T-helper 2 cell treated with Interferon-gamma antibody and Interleukin-4, amounts not matched to agents 100 ng/mL and 5 ng/mL, for 36 hours (primary cell): ENCODE results near the gene CNKSR2. TPM values are rescaled to one million over a fixed set of nuclear protein-coding genes. Genes with fewer than 3 reads are reported as not detected.

ENCODE experiments used
- intact Hi-C: fragments of 100-400 bp; cut with micrococcal nuclease; formaldehyde crosslinking; loops from one replicate; pipeline ENCODE4 v1.15.1; 2023
- total RNA-seq: library from RNA; stranded (reverse); gene quantifications from 2 replicates; pipeline ENCODE4 v1.2.3, GENCODE V29; 2022

Gene CNKSR2
- total RNA-seq, 1 donor from 2014 or later = 10.7 TPM

DNA sequence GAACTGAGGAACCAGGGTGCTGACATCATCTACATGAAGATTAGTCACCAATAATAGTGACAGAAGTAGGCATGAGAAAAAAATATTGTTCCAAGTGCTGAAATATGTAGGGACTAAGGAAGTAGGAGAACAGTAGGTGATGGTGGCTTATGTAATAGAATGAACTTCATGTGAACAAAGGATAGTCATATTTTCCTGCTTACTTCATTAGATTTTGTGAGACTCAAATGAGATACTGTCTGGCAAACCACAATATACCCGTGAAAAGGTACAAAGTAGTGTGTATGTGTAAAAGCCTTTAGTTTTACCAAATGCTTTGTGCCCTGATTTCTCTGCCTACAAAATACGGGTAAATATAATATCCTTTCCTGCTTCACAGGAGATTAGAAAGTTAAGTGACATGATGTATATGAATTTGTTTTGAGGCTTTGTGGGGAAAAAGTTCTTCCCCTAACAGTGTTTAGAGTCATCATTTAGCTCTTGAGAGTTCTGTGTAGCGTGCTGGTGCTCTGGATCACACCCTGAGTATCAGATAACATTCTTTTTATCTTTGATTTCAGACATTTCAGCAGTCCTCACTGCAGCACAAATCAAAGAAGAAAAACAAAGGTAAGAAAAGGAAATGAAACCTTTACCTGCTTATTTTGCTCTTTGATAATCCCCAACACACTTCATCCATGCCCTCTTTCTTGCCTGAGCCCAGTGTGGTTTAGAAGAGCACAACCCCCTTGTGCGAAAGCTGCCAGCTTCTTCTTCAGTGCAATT lies 216.0 kb downstream of the CNKSR2 start:
- intact Hi-C loops = no loop called here

DNA sequence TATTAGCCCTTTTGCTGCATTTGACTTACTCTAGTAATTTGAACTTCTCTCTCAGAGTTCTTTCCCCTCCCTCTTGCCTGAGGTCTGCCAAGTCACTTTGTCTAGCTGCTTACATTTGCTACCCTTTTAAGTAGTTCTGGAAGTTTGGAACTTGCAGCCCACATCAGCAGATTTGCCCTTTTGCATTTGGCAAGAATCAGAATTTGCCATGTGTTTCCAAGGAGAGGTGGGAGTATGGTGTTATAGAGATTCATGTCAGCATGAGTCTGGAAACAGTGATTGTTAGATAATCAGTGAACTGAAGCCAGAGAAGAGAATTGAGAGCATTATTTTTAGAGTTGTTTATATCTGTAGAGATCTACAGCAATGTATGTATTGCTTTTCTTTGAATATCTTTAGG lies 231.8 kb downstream of the CNKSR2 start:
- intact Hi-C loops = no loop called here

GRCh38 chrX:21610168-21610567 lies 235.9 kb downstream of the CNKSR2 start:
- intact Hi-C loops = no loop called here

GRCh38 chrX:21612154-21612553 lies 237.9 kb downstream of the CNKSR2 start:
- intact Hi-C loops = no loop called here

GRCh38 chrX:21616386-21616785 lies 242.2 kb downstream of the CNKSR2 start:
- intact Hi-C loops = no loop called here

DNA sequence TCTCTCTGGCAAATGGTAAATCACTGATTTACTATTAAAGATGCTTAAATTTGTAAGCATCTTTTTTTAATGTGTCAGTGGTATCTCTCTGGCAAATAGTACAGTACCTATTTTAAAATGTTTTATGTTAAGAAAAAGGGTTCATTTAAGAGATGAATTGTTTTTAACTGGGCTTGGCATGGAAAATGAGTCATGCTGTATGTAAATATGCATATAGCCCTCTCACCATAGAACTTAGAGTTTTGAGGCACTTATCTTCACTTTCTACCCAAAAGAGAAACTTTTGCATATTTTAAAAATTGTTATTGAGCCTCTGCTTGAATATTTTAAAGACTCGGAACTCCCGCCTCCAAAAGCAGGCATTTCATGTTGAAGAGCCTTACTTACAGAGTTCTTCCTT lies 246.0 kb downstream of the CNKSR2 start:
- intact Hi-C loops = no loop called here

- intact Hi-C loops = no loop called here
Observed at GRCh38 chrX:21623778-21624501, 249.7 kb downstream of the CNKSR2 start.

GRCh38 chrX:21632027-21632426 lies 257.8 kb downstream of the CNKSR2 start:
- intact Hi-C loops = no loop called here

GRCh38 chrX:21638311-21638710 lies 264.1 kb downstream of the CNKSR2 start:
- intact Hi-C loops = no loop called here

DNA sequence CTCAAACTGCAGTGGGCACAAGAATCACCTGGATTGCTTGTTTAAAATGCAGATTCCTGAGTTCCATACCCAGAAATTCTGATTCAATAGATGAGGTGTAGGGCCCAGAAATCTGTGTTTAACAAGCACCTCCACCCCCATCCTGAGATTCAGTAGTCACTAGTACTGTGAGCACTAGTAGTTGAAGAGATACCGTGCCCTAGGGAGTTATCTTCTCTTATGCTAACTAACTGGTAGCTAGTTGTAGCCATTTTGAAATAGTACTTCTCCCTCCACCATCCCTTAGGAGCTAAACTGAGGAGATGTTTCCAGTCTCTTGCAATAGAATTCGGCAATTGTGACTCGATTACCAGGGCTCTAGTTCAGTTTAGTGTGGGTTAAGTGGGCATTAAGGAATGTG lies 265.6 kb downstream of the CNKSR2 start:
- intact Hi-C loops = no loop called here

- intact Hi-C loops = no loop called here
Observed at GRCh38 chrX:21645431-21645830, 271.2 kb downstream of the CNKSR2 start.

DNA sequence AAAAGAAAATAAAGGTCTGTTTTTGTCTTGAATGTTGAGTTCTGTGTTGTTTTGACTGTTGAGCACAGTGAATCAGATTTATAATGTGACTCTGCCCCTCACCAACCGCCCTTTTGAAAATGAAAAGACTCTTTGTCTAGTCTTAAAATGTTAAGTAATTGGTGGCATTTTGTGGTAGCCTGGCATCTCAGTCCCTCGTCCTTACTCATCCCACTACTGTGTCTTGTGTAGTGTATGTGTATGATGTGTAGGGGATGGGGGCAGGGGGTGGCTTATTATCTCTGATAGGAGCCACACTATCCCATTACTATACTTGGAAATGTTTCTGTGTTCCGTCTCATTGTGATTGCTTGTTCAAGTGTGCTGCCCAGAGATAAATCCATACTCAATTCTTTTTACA lies 271.7 kb downstream of the CNKSR2 start:
- intact Hi-C loops = no loop called here

- intact Hi-C loops = no loop called here
Observed at GRCh38 chrX:21655901-21656586, 281.8 kb downstream of the CNKSR2 start.

- intact Hi-C loops = no loop called here
Observed at GRCh38 chrX:21656587-21657317, 282.5 kb downstream of the CNKSR2 start.

DNA sequence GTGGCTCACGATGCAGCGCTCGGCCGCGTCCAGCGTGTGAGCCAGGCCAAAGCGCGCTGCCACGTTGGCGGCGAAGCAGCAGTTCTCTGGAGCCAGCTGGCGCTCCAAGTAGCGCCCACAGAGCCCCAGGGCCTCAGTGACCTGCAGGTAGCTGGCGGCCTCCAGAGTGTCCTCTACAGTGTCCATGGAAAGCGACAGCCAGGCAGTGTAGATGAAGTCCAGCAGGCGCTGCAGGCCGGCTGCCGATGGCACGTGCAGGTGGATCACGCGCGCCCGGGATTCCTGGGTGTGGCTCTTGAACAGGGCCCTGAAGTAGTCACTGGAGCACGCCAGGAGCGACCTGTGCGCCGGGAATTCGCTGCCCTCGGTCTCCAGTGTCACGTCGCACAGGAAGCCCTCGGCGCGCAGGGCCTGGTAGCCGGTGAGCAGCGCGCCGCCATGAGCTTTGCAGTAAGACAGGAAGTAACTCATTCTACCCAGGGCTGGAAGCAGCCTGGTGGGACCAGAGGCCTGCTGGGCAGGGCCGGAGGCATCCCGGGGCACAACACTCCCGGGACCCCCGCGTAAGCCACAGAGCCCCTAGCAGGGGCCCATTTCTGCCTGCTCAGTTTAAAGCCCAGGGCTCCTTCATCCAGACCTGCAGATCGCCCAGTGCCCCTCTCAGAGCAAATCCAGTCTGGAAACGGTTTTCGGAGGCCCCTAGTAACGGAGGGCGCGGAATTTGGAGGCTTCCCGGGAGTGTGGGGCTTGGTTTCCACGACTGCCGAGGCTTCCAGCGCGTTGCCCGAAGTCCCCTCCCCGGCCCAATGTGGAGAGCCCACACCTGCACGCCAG lies 283.3 kb downstream of the CNKSR2 start:
- intact Hi-C loops = no loop called here

- intact Hi-C loops = no loop called here
Observed at GRCh38 chrX:21658152-21658737, 284.0 kb downstream of the CNKSR2 start, which contains the start of gene KLHL34. Gene KLHL34 (minus strand): TSS chrX:21658330. CDS start chrX:21657788, 542 bp downstream.

- intact Hi-C loops = no loop called here
Observed at GRCh38 chrX:21658746-21659145, 284.5 kb downstream of the CNKSR2 start.

- intact Hi-C loops = no loop called here
Observed at GRCh38 chrX:21659320-21659719, 285.1 kb downstream of the CNKSR2 start.

- intact Hi-C loops = no loop called here
Observed at GRCh38 chrX:21660156-21660555, 285.9 kb downstream of the CNKSR2 start.

- intact Hi-C loops = no loop called here
Observed at GRCh38 chrX:21661316-21661715, 287.1 kb downstream of the CNKSR2 start.
